B cell (primary cell): Measurements from ENCODE around the gene RBMS3. TPM values are rescaled to one million over a fixed set of nuclear protein-coding genes. Genes with fewer than 3 reads are reported as not detected.

Experiments
- ATAC-seq: fragments of 200-7000 bp; cut with Tn5 transposase; one replicate; pipeline ENCODE4 v1.10.0; 2021; ENCODE audit warnings: low read depth, mild to moderate bottlenecking, moderate number of reproducible peaks, moderate library complexity
- CTCF ChIA-PET: fragments of 350-600 bp; sonication (Branson Sonifier 250); formaldehyde crosslinking; loops from one replicate; lab custom pipeline; 2021; ENCODE audit warnings: antibody characterized with exemption, inconsistent platforms; lab: Charles Lee
- POLR2A ChIA-PET: fragments of 350-600 bp; sonication (Branson Sonifier 250); formaldehyde crosslinking; loops from one replicate; lab custom pipeline; 2021; ENCODE audit warnings: antibody characterized with exemption; lab: Charles Lee
- DNase-seq: peaks from one replicate; pipeline ENCODE4 v3.0.0; 2013
- H2AFZ ChIP-seq: 2 replicates; pipeline ENCODE4 v1.6.1; 2012; ENCODE audit warnings: mild to moderate bottlenecking, low read depth, low read length; ENCODE audit not compliant: insufficient read depth, poor library complexity, severe bottlenecking
- H3K27ac ChIP-seq, 2 donors: 1 replicate in 1 of 2; 2 replicates in 1 of 2; pipeline ENCODE4 v1.5.1; 2012 to 2013; ENCODE audit warnings: low read length in 2 of 2, mild to moderate bottlenecking in 2 of 2, moderate library complexity in 1 of 2
- H3K27me3 ChIP-seq, 4 experiments: fragments of 200-600 bp in 1 of 4; sonication (generic) in 1 of 4; replicated peaks in 1 of 4; 1 replicate in 2 of 4; 2 replicates in 2 of 4; pipeline versions ENCODE4 v1.6.1 to v1.7.0; 2013 to 2016; ENCODE audit warnings: low read length in 3 of 4, mild to moderate bottlenecking in 2 of 4, mixed read lengths in 1 of 4, moderate library complexity in 1 of 4; ENCODE audit not compliant: insufficient read depth in 4 of 4, control insufficient read depth in 3 of 4; ENCODE audit errors: control extremely low read depth in 1 of 4
- H3K36me3 ChIP-seq, 2 experiments: replicated peaks in 1 of 2; 1 replicate in 1 of 2; 2 replicates in 1 of 2; pipeline versions ENCODE4 v1.6.1 to v1.7.1; 2013; ENCODE audit warnings: low read length in 1 of 2; ENCODE audit not compliant: insufficient read depth in 2 of 2, control insufficient read depth in 1 of 2; ENCODE audit errors: control extremely low read depth in 1 of 2, extremely low read depth in 1 of 2
- H3K4me1 ChIP-seq, 2 donors: fragments of 200-600 bp in 1 of 2; sonication (generic) in 1 of 2; 1 replicate in 1 of 2; 2 replicates in 1 of 2; pipeline versions ENCODE4 v1.5.1 to v1.6.1; 2013 to 2017; ENCODE audit warnings: low read length in 2 of 2; ENCODE audit not compliant: control insufficient read depth in 2 of 2, insufficient read depth in 2 of 2
- H3K4me2 ChIP-seq: replicated peaks from 2 replicates; pipeline ENCODE3; 2012; ENCODE audit warnings: mild to moderate bottlenecking, low read depth, low read length; ENCODE audit not compliant: poor library complexity, severe bottlenecking
- H3K4me3 ChIP-seq, 5 experiments: fragments of 200-600 bp in 1 of 5; sonication (generic) in 1 of 5; 1 replicate in 3 of 5; 2 replicates in 2 of 5; pipeline versions ENCODE4 v1.5.1 to v1.7.0; 2011 to 2016; ENCODE audit warnings: low read length in 4 of 5, mild to moderate bottlenecking in 4 of 5, low read depth in 2 of 5, control low read depth in 1 of 5, moderate library complexity in 1 of 5; ENCODE audit not compliant: insufficient read depth in 1 of 5; ENCODE audit errors: control extremely low read depth in 1 of 5, extremely low read depth in 1 of 5
- H3K79me2 ChIP-seq: fragments of 200-600 bp; sonication (generic); one replicate; pipeline ENCODE4 v1.6.0; 2016; ENCODE audit warnings: low read length; ENCODE audit not compliant: control insufficient read depth, insufficient read depth
- H3K9ac ChIP-seq: fragments of 200-600 bp; sonication (generic); 2 replicates; pipeline ENCODE4 v1.6.1; 2017; ENCODE audit warnings: mild to moderate bottlenecking, low read length, moderate library complexity
- H3K9me3 ChIP-seq, 3 donors: one replicate each; pipeline versions ENCODE4 v1.6.1 to v1.7.1; 2013; ENCODE audit warnings: low read length in 2 of 3; ENCODE audit not compliant: control insufficient read depth in 2 of 3, insufficient read depth in 1 of 3; ENCODE audit errors: control extremely low read depth in 1 of 3
- H4K20me1 ChIP-seq: 2 replicates; pipeline ENCODE4 v1.6.0; 2012; ENCODE audit warnings: mild to moderate bottlenecking, low read length; ENCODE audit not compliant: insufficient read depth, control insufficient read depth, poor library complexity, severe bottlenecking
- H3K27ac Mint-ChIP-seq: one replicate; pipeline ENCODE4 v1.8.0; 2021; ENCODE audit warnings: mixed read lengths
- H3K27me3 Mint-ChIP-seq: one replicate; pipeline ENCODE4 v1.8.0; 2021; ENCODE audit warnings: mixed read lengths
- H3K4me1 Mint-ChIP-seq: one replicate; pipeline ENCODE4 v1.8.0; 2021; ENCODE audit warnings: mixed read lengths
- H3K4me3 Mint-ChIP-seq: one replicate; pipeline ENCODE4 v1.8.0; 2021; ENCODE audit warnings: mixed read lengths
- H3K9me3 Mint-ChIP-seq: one replicate; pipeline ENCODE4 v1.8.0; 2022; ENCODE audit warnings: mixed read lengths; ENCODE audit not compliant: insufficient read depth
- CTCF ChIP-seq: fragments of 200-600 bp; IDR thresholded peaks from one replicate; pipeline ENCODE4 v1.8.0; 2022; ENCODE audit warnings: antibody characterized with exemption, mild to moderate bottlenecking
- EZH2 ChIP-seq: IDR thresholded peaks from 2 replicates; pipeline ENCODE4 v1.6.1; 2012; ENCODE audit warnings: borderline replicate concordance, low read depth, mild to moderate bottlenecking, moderate library complexity, low read length; ENCODE audit not compliant: insufficient read depth, poor library complexity, severe bottlenecking
- WGBS: methylation state at CpG from one replicate; pipeline ENCODE4 v1.1.5; 2013; ENCODE audit warnings: missing lambda C conversion rate; ENCODE audit not compliant: insufficient coverage; 5-methylcytosine and 5-hydroxymethylcytosine counted together
- intact Hi-C: fragments of 100-400 bp; cut with micrococcal nuclease; formaldehyde crosslinking; loops from one replicate; pipeline ENCODE4 v1.10.0; 2022
- polyA plus RNA-seq: library from polyadenylated mRNA; depleted of rRNA; stranded (reverse); fragments of >200 nt; gene quantifications from 2 replicates; pipeline ENCODE4 v1.2.3, GENCODE V29; 2012
- total RNA-seq, 2 donors: library from RNA; stranded (reverse); fragments of 120-200 nt in 1 of 2; gene quantifications; 1 replicate in 1 of 2; 2 replicates in 1 of 2; pipeline versions ENCODE4 v1.2.3 to v1.2.4, GENCODE V29; 2013 to 2022

RBMS3 gene
- total and polyA plus RNA-seq, 2 donors (not counting 1 experiment from before 2014, with no cell fraction given): not detected

- no peaks in the 10 kb centered on the region for H3K36me3 ChIP-seq
- no peaks in the 10 kb centered on the region for H3K4me1 Mint-ChIP-seq
- no peak overlapping the region for H3K4me2 ChIP-seq
- ChIA-PET POLR2A (no interaction called here), CTCF (no interaction called here)
- no peak overlapping the region for H3K27ac Mint-ChIP-seq
- ATAC-seq (no peak), DNase-seq (no peak)
- WGBS: no CpG with 5 or more reads among the region's 1 CpG
- H2AFZ ChIP-seq: no peak overlapping the region
- no peaks in the 10 kb centered on the region for H3K79me2 ChIP-seq
- H3K9ac ChIP-seq: no peak overlapping the region
- no peaks in the 10 kb centered on the region for H3K9me3 Mint-ChIP-seq
- no peak overlapping the region for H3K4me3 Mint-ChIP-seq
- H3K4me3 ChIP-seq: no peak overlapping the region
- no peaks in the 10 kb centered on the region for H3K4me1 ChIP-seq
- H3K27me3 Mint-ChIP-seq: no peaks in the 10 kb centered on the region
- no peaks in the 10 kb centered on the region for H4K20me1 ChIP-seq
- intact Hi-C loops: no loop called here
- no peak overlapping the region for H3K27ac ChIP-seq
- no peaks in the 10 kb centered on the region for H3K27me3 ChIP-seq
- TF ChIP-seq EZH2 (no peak), CTCF (no peak)
- no peaks in the 10 kb centered on the region for H3K9me3 ChIP-seq
These were observed 36.8 kb downstream of the RBMS3 start for GRCh38 chr3:29317659-29318173.

GRCh38 chr3:29318251-29318650 is 37.4 kb downstream of the RBMS3 start:
- Histone ChIP-seq H3K27me3 (no peaks in the 10 kb centered on the region), H3K4me3 (no peak overlapping the region), H3K9ac (no peak overlapping the region), H2AFZ (no peak overlapping the region), H3K79me2 (no peaks in the 10 kb centered on the region), H3K4me2 (no peak overlapping the region), H4K20me1 (no peaks in the 10 kb centered on the region), H3K9me3 (no peaks in the 10 kb centered on the region), H3K27ac (no peak overlapping the region), H3K36me3 (no peaks in the 10 kb centered on the region), H3K4me1 (no peaks in the 10 kb centered on the region)
- no peak for ATAC-seq
- no peak for DNase-seq
- CTCF ChIA-PET: no interaction called here
- TF ChIP-seq EZH2 (no peak), CTCF (no peak)
- no peaks in the 10 kb centered on the region for H3K9me3 Mint-ChIP-seq
- H3K4me3 Mint-ChIP-seq: no peak overlapping the region
- no peak overlapping the region for H3K27ac Mint-ChIP-seq
- no peaks in the 10 kb centered on the region for H3K4me1 Mint-ChIP-seq
- POLR2A ChIA-PET: no interaction called here
- intact Hi-C loops: no loop called here
- no CpG with 5 or more reads among the region's 3 CpGs for WGBS
- H3K27me3 Mint-ChIP-seq: no peaks in the 10 kb centered on the region
